Activated CD4-positive, alpha-beta T cell treated with anti-CD3 and anti-CD28 coated beads, Interleukin-2, amount 10 ng/mL, durations not matched to agents 24 days and 14 days (primary cell): Measurements from ENCODE around the gene ZNF652. TPM values are rescaled to one million over a fixed set of nuclear protein-coding genes. Genes with fewer than 3 reads are reported as not detected.

Source experiments
- DNase-seq: peaks from one replicate; pipeline ENCODE4 v3.0.0; 2022
- H3K27ac Mint-ChIP-seq: one replicate; pipeline ENCODE4 v1.8.0; 2022; ENCODE audit warnings: mild to moderate bottlenecking, mixed read lengths
- H3K27me3 Mint-ChIP-seq: one replicate; pipeline ENCODE4 v1.8.0; 2022; ENCODE audit warnings: mixed read lengths
- H3K36me3 Mint-ChIP-seq: one replicate; pipeline ENCODE4 v1.8.0; 2022; ENCODE audit warnings: low read depth, mild to moderate bottlenecking, mixed read lengths
- H3K4me1 Mint-ChIP-seq: one replicate; pipeline ENCODE4 v1.8.0; 2021; ENCODE audit warnings: mixed read lengths
- H3K4me3 Mint-ChIP-seq: one replicate; pipeline ENCODE4 v1.8.0; 2022; ENCODE audit warnings: mild to moderate bottlenecking, moderate library complexity, mixed read lengths
- H3K9me3 Mint-ChIP-seq: one replicate; pipeline ENCODE4 v1.8.0; 2021; ENCODE audit warnings: mixed read lengths
- intact Hi-C: fragments of 100-400 bp; cut with micrococcal nuclease; formaldehyde crosslinking; loops from one replicate; pipeline ENCODE4 v1.15.1; 2023
- total RNA-seq: library from RNA; stranded (reverse); gene quantifications from 2 replicates; pipeline ENCODE4 v1.2.3, GENCODE V29; 2022

Gene ZNF652
- total RNA-seq, 1 donor from 2014 or later: 4.5 TPM

DNA sequence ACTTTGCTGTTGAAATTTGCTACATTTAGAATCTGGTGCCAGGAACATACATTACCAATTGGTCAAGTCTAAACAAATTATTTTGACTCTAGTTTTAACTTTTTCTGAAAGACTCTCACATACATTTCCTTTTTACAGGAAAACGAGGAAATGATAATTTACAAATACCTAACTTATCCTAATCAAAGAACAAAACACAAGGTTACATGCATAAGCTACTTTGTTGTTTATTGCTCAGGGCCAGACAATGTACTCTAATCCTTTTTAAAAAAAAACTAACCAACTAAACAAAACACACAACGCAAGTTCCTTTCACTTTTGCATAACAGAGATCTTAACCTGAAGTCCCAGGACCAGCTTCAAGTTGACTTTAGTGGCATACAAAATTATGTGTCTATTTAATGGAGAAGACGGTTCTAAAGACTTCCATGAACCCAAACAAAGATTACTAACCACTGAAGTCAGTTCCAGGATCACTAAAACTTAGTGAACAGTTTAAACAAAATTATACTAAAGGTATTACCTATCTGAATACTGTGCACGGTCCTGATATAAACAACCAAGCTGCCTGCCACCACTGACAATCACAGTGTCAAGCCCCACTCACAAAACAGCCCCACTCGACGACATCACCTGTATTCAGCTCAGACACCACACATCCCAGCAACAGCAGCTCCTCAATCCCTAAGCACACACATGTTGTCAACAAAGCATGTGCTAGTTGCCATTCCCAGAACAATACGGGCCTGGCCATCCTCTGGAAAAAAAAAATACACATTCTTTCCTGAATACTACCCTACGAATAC, 1.9 kb downstream of the ZNF652 start:
- Mint-ChIP-seq H3K4me1 (peaks cover 45% of the 10 kb centered on the region), H3K9me3 (no peaks in the 10 kb centered on the region), H3K27ac (peak overlapping the region; percentile 93), H3K4me3 (peak overlapping the region; percentile 93), H3K27me3 (no peaks in the 10 kb centered on the region), H3K36me3 (peaks cover 2% of the 10 kb centered on the region)
- DNase-seq: peak; percentile 66
- intact Hi-C loops: loop anchor here (5.0 kb wide), 1 partner anchor 143 kb away; no protein-coding TSS in a partner anchor

GRCh38 chr17:49358641-49359247, 3.3 kb downstream of the ZNF652 start:
- H3K27ac Mint-ChIP-seq: peak overlapping the region; percentile 45
- H3K9me3 Mint-ChIP-seq: no peaks in the 10 kb centered on the region
- H3K4me1 Mint-ChIP-seq: peaks cover 44% of the 10 kb centered on the region
- peak overlapping the region; percentile 93 for H3K4me3 Mint-ChIP-seq
- H3K27me3 Mint-ChIP-seq: no peaks in the 10 kb centered on the region
- intact Hi-C loops: loop anchor here (1.0 kb wide), 1 partner anchor 16 kb away; no protein-coding TSS in a partner anchor
- H3K36me3 Mint-ChIP-seq: peaks cover 2% of the 10 kb centered on the region
- peak; percentile 73 for DNase-seq

GRCh38 chr17:49357516-49357915, 4.5 kb downstream of the ZNF652 start:
- Mint-ChIP-seq H3K27ac (no peak overlapping the region), H3K4me1 (peaks cover 49% of the 10 kb centered on the region), H3K27me3 (no peaks in the 10 kb centered on the region), H3K36me3 (peaks cover 2% of the 10 kb centered on the region), H3K9me3 (no peaks in the 10 kb centered on the region), H3K4me3 (no peak overlapping the region)
- no peak for DNase-seq
- intact Hi-C loops: no loop called here

DNA sequence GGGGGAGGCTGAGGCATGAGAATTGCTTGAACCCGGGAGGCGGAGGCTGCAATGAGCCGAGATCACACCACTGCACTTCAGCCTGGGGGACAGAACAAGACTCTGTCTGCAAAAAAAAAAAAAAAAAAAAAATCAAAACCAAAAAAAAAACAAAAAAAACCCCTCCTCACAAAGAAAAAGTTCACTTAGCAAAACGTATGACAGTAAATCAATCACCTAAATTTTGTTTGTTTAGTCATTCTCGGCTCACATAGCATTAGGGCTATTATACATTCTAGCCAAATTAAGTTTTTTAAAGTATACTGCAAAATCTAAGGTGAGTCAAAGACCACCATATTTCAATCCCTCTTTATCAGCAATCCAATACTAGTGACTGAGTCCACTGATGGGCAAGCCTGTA, 5.7 kb downstream of the ZNF652 start:
- DNase-seq: no peak
- peaks cover 47% of the 10 kb centered on the region for H3K4me1 Mint-ChIP-seq
- peaks cover 2% of the 10 kb centered on the region for H3K36me3 Mint-ChIP-seq
- H3K4me3 Mint-ChIP-seq: no peak overlapping the region
- intact Hi-C loops: no loop called here
- H3K27me3 Mint-ChIP-seq: no peaks in the 10 kb centered on the region
- no peak overlapping the region for H3K27ac Mint-ChIP-seq
- H3K9me3 Mint-ChIP-seq: no peaks in the 10 kb centered on the region

- no peak for DNase-seq
- no peak overlapping the region for H3K27ac Mint-ChIP-seq
- H3K27me3 Mint-ChIP-seq: no peaks in the 10 kb centered on the region
- H3K36me3 Mint-ChIP-seq: peaks cover 13% of the 10 kb centered on the region
- intact Hi-C loops: no loop called here
- no peak overlapping the region for H3K4me3 Mint-ChIP-seq
- no peaks in the 10 kb centered on the region for H3K9me3 Mint-ChIP-seq
- H3K4me1 Mint-ChIP-seq: peaks cover 21% of the 10 kb centered on the region
Measured at GRCh38 chr17:49353607-49354006, 8.4 kb downstream of the ZNF652 start.

- intact Hi-C loops: no loop called here
- H3K4me1 Mint-ChIP-seq: peaks cover 13% of the 10 kb centered on the region
- DNase-seq: no peak
- H3K36me3 Mint-ChIP-seq: peaks cover 21% of the 10 kb centered on the region
- no peaks in the 10 kb centered on the region for H3K27me3 Mint-ChIP-seq
- H3K4me3 Mint-ChIP-seq: no peak overlapping the region
- H3K9me3 Mint-ChIP-seq: no peaks in the 10 kb centered on the region
- H3K27ac Mint-ChIP-seq: no peak overlapping the region
Measured at GRCh38 chr17:49352587-49353154, 9.4 kb downstream of the ZNF652 start.

DNA sequence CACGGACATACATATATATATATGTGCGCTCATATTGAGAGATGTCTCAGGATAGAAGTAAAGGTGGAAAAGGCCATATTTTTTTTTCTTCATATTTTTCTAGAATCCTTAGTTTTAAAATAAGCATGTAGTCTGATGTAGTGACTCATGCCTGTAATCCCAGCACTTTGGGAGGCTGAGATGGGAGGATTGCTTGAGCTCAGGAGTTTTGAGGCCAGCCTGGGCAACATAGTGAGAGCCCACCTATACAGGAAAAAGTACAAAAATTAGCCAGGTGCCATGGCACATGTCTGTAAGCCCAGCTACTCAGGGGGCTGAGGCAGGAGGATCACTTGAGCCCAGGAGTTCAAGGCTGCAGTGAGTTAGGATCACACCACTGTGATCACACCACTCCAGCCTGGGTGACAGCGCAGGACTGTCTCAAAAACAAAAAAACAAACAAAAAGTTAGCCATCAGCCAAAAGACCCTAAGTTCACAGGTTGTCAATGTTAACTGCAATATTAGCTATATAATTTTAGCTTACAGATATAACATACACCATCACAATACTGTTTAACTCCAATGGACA, 10.4 kb downstream of the ZNF652 start:
- H3K27ac Mint-ChIP-seq: no peak overlapping the region
- H3K27me3 Mint-ChIP-seq: no peaks in the 10 kb centered on the region
- intact Hi-C loops: no loop called here
- no peaks in the 10 kb centered on the region for H3K9me3 Mint-ChIP-seq
- no peak for DNase-seq
- peaks cover 22% of the 10 kb centered on the region for H3K36me3 Mint-ChIP-seq
- H3K4me1 Mint-ChIP-seq: peaks cover 17% of the 10 kb centered on the region
- no peak overlapping the region for H3K4me3 Mint-ChIP-seq

- H3K36me3 Mint-ChIP-seq: peaks cover 20% of the 10 kb centered on the region
- peaks cover 23% of the 10 kb centered on the region for H3K4me1 Mint-ChIP-seq
- H3K27ac Mint-ChIP-seq: no peak overlapping the region
- no peak overlapping the region for H3K4me3 Mint-ChIP-seq
- peaks cover 2% of the 10 kb centered on the region for H3K27me3 Mint-ChIP-seq
- intact Hi-C loops: no loop called here
- H3K9me3 Mint-ChIP-seq: no peaks in the 10 kb centered on the region
- no peak for DNase-seq
Measured at GRCh38 chr17:49349541-49349940, 12.5 kb downstream of the ZNF652 start.

- H3K27me3 Mint-ChIP-seq: peaks cover 2% of the 10 kb centered on the region
- H3K4me1 Mint-ChIP-seq: peaks cover 40% of the 10 kb centered on the region
- no peak overlapping the region for H3K4me3 Mint-ChIP-seq
- intact Hi-C loops: loop anchor here (5.0 kb wide), 2 partner anchors 128 to 153 kb away; no protein-coding TSS in a partner anchor
- DNase-seq: no peak
- no peak overlapping the region for H3K27ac Mint-ChIP-seq
- H3K9me3 Mint-ChIP-seq: no peaks in the 10 kb centered on the region
- H3K36me3 Mint-ChIP-seq: peaks cover 22% of the 10 kb centered on the region
Measured at GRCh38 chr17:49344914-49345313, 17.1 kb downstream of the ZNF652 start.

DNA sequence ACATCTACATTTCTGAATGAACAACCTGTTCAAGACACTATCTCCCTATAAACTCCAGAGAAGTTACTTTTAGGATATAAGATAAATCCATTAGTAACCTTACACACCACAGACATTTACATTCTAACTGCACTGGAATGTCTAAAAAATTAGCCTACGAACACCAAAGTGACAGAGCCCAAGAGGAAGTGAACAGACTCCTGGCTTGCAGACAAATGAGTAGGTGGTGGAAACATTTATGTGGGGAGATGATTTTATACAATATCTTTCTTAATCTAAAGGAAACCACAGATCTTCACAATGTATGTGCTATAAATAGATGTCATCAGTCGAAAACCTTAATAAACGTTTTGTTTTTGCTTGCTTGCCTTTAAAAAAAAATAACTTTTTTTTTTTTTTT, 18.8 kb downstream of the ZNF652 start:
- peaks cover 7% of the 10 kb centered on the region for H3K27me3 Mint-ChIP-seq
- intact Hi-C loops: loop anchor here (2.0 to 5.0 kb wide), 4 partner anchors 28 to 151 kb away; no protein-coding TSS in a partner anchor
- peaks cover 48% of the 10 kb centered on the region for H3K4me1 Mint-ChIP-seq
- no peaks in the 10 kb centered on the region for H3K9me3 Mint-ChIP-seq
- peak overlapping the region; percentile 94 for H3K27ac Mint-ChIP-seq
- peak overlapping the region; percentile 89 for H3K4me3 Mint-ChIP-seq
- DNase-seq: peak; percentile 73
- peaks cover 14% of the 10 kb centered on the region for H3K36me3 Mint-ChIP-seq

- peaks cover 50% of the 10 kb centered on the region for H3K4me1 Mint-ChIP-seq
- H3K36me3 Mint-ChIP-seq: peaks cover 12% of the 10 kb centered on the region
- H3K27ac Mint-ChIP-seq: peak overlapping the region; percentile 94
- DNase-seq: no peak
- peak overlapping the region; percentile 89 for H3K4me3 Mint-ChIP-seq
- intact Hi-C loops: loop anchor here (1.0 to 5.0 kb wide), 5 partner anchors 16 to 150 kb away; no protein-coding TSS in a partner anchor
- no peaks in the 10 kb centered on the region for H3K9me3 Mint-ChIP-seq
- H3K27me3 Mint-ChIP-seq: peaks cover 8% of the 10 kb centered on the region
Measured at GRCh38 chr17:49342575-49342936, 19.5 kb downstream of the ZNF652 start.

- peak overlapping the region; percentile 80 for H3K27ac Mint-ChIP-seq
- H3K36me3 Mint-ChIP-seq: peaks cover 12% of the 10 kb centered on the region
- intact Hi-C loops: loop anchor here (5.0 kb wide), 2 partner anchors 124 to 149 kb away; no protein-coding TSS in a partner anchor
- H3K27me3 Mint-ChIP-seq: peaks cover 8% of the 10 kb centered on the region
- DNase-seq: no peak
- peaks cover 46% of the 10 kb centered on the region for H3K4me1 Mint-ChIP-seq
- peak overlapping the region; percentile 60 for H3K4me3 Mint-ChIP-seq
- H3K9me3 Mint-ChIP-seq: no peaks in the 10 kb centered on the region
Measured at GRCh38 chr17:49341356-49341755, 20.7 kb downstream of the ZNF652 start.

DNA sequence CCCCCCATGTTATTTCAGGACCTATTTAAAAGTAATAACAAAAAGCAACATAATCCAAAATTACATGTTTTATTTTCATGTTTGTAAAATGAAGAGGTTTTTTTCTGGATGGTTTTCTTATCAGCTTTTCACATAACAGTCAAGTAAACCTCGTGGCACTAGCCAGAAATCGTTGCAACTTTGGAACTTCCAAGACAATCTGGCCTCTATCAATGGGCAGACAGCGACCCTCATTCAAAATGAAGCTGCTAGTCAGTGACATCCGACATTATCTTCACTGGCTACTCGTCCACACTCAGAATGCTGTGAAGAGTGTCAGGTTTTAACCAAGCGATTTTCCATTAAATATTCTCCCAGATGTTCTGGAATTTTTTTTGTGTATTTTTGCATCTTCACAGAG, 22.7 kb downstream of the ZNF652 start:
- Mint-ChIP-seq H3K36me3 (peaks cover 12% of the 10 kb centered on the region), H3K4me3 (no peak overlapping the region), H3K9me3 (no peaks in the 10 kb centered on the region), H3K27ac (no peak overlapping the region), H3K4me1 (peaks cover 40% of the 10 kb centered on the region), H3K27me3 (peaks cover 6% of the 10 kb centered on the region)
- DNase-seq: no peak
- intact Hi-C loops: no loop called here

- H3K9me3 Mint-ChIP-seq: no peaks in the 10 kb centered on the region
- peak overlapping the region; percentile 61 for H3K27ac Mint-ChIP-seq
- peaks cover 12% of the 10 kb centered on the region for H3K36me3 Mint-ChIP-seq
- H3K27me3 Mint-ChIP-seq: peaks cover 6% of the 10 kb centered on the region
- intact Hi-C loops: no loop called here
- no peak for DNase-seq
- peak overlapping the region; percentile 27 for H3K4me3 Mint-ChIP-seq
- H3K4me1 Mint-ChIP-seq: peaks cover 43% of the 10 kb centered on the region
Measured at GRCh38 chr17:49338883-49339282, 23.2 kb downstream of the ZNF652 start.
